GM21619 (cell line): Measurements from ENCODE around the gene FILIP1L.

ENCODE experiments used
- ATAC-seq: cut with Tn5 transposase; IDR thresholded peaks from one replicate; pipeline ENCODE4 v1.9.1; 2021; ENCODE audit not compliant: unreplicated experiment

The FILIP1L gene

GRCh38 chr3:99981138-99981537 is 133.2 kb downstream of the FILIP1L start:
- ATAC-seq = no peak

GRCh38 chr3:99980606-99981005 is 133.7 kb downstream of the FILIP1L start:
- no peak for ATAC-seq

- no peak for ATAC-seq
Measured at GRCh38 chr3:99978221-99978620, 136.1 kb downstream of the FILIP1L start.

DNA sequence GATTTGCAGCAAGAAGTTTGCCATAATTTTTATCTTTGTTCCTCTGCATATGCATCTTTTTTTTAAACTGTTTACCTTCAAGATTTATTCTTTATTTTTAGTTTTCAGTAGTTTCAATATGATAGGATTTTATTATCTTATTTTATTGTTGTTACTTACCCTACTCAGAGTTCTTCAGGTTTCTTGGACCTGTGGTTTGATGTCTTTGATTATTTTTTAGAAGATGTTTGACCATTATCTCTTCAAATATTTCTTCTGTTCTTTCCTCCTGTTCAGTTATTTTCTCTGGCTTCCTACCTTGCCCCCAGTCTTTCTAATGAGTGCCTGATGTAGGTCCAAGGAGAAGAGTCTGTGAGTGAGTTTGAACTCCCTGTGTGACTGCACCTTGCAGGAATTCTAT is 137.7 kb downstream of the FILIP1L start:
- ATAC-seq = no peak

DNA sequence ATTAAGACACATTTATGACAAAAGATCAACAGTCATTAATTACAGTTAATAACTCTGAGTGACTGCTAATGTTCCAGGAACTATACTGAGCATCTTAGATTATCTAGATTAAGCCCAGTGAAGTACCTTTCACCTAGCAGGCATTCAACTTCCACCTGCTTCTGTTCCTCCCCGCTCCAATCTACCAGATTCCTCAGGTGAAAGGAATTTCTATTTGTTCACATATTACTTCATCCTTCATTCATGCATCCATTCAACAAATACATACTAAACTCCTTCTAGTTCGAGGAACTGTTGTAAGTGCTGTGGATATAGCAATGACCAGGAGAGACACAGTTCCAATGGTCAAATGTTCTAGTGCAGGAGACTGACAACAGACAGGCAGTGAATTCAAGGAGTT is 139.3 kb downstream of the FILIP1L start:
- ATAC-seq = no peak

DNA sequence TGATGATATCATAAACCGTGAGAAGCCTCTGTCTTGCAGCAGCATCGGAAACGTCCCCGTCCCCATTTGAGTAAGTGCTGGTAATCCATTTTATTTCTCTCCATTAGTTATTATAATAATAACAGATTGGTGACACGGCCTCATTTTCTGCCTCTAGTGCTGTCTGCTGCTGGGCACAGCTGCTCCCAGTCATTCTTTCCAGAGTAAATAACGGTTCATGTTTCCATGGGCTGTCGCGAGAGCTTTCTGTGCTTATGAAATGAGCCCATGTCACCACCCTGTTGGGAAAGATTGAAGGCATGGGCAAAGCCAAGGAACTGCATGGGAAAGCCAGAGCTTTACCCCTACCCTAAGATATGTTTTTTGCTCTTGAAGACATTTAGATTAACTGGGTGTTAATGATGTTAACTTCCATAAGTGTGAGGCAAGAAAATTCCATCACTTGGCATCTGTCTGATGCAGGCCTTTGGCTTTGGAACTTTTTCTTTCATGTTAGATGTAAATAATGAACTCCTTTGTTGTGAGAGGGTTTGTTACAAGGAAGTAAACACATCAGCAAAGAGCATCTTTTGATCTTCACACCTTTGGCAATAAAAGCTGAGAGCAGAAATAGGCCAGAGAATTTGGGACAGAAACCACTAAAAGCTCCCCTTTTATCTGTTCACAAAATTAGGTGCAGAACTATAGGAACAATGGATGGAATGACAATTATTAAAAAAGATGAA is 141.8 kb downstream of the FILIP1L start:
- no peak for ATAC-seq

DNA sequence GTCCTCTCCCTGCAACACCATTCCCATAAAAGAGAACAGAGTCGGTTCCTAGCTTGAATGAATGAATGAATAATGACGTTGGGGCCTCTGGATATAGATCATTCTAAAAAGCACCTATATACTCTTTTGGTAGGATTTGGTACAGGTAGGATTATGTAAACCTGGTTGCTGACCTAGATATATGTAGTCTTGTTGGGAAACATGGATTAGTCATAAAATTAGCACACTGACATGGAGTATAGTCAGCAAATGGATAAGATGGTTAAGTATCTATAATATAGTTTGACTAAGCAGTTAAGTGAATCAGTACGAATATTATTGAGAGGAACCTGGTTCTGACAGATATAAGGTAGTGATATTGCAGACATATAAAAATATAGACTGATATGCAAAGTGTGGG is 142.5 kb downstream of the FILIP1L start:
- ATAC-seq = no peak

- peak; percentile 96 for ATAC-seq
Measured at GRCh38 chr3:99970198-99970597, 144.1 kb downstream of the FILIP1L start.

DNA sequence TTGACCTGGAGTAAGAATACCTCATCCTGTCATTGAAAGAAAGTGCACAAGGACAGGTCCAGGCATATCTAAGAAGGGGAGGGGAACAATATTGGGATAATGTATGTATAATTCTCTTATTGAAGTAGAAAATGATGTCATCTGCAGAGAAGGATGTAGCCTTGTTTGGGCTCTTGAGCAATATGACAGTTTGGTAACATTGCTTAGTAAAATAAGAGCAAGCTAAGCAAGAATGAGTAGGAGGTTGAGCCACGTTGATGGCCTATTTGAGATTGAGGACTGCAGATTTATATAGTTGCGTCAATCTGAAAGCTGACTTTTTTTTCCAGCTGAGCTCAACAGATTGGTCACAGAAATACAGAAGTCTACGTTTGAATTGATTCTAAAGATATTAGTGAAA is 145.2 kb downstream of the FILIP1L start:
- no peak for ATAC-seq

DNA sequence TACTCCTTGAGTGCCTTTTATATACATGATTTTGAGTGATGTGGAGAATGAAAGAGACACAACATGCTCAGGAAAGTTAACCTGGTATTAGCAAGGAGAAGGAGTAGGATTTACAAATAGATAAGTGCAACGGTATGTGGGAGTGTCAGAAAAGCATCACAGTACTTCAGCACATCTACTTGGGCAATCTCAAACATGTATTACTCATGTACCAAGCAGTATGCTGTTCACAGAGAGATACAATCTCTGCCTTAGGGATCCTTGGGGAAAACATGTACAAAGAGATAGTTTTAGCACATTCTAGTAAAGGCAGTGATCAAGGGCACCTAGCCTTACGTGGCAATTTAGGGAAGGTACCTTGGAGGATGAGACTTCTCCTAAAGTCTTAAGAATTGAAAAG is 146.5 kb downstream of the FILIP1L start:
- no peak for ATAC-seq

- ATAC-seq = no peak
Measured at GRCh38 chr3:99966662-99967416, 147.5 kb downstream of the FILIP1L start.

DNA sequence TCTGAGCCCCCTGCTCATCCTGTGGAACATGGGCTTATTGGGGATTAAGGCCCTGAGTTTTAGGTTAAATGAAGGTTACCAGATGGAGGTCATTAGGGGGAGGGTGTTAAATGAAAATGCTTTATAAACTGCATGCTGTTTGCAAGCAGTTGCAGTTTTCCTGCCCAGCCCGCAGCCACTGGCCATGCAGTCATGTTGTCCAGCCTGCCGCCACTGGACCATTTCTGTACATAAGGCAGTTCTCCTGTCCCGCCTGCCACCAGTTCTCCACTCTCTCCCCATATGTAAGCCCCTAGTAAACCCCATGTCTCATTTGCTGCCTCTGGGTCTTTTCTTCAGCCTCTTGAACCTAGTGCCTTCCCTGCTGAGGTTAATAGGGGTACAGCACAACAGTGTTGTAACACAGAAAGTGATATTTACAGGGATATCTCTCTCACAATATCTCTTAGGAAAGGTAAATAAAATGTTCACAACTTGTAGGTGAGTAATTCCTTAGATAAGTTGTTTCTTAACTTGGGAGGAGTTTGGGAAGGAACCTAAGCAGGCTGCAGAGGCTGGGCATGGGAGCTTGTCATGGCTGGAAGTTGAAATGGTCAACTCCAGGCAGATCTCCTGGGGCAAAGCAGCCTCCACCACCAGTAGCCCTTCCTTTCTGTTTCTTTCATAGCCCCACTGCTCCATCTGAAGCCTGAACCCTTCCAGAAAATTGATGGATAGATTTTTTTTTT is 148.5 kb downstream of the FILIP1L start:
- ATAC-seq = no peak

- ATAC-seq = no peak
Measured at GRCh38 chr3:99965077-99965476, 149.2 kb downstream of the FILIP1L start.

GRCh38 chr3:99962703-99963102 is 151.6 kb downstream of the FILIP1L start:
- ATAC-seq = no peak

GRCh38 chr3:99961756-99962515 is 152.4 kb downstream of the FILIP1L start:
- ATAC-seq = no peak

DNA sequence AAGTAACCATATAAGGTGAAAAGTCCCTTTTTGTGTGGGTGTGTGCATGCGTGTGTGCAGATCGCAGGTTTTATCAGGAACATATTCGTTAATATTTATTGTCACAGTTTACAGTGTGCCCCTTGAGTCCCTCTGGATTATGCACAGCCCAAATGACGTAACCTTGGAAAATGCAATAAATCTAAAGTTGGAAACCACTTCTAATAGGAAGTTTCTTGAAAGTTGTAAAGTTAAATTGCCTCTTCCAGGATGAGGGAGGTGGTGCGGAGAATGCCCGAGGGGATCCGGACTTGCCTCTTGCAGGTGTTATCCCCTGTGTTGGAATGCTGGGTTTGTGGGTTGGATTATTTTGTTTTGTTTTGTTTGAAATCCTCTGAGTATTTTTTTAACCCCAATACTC is 153.4 kb downstream of the FILIP1L start:
- no peak for ATAC-seq

GRCh38 chr3:99960123-99960878 is 154.0 kb downstream of the FILIP1L start:
- ATAC-seq = no peak

DNA sequence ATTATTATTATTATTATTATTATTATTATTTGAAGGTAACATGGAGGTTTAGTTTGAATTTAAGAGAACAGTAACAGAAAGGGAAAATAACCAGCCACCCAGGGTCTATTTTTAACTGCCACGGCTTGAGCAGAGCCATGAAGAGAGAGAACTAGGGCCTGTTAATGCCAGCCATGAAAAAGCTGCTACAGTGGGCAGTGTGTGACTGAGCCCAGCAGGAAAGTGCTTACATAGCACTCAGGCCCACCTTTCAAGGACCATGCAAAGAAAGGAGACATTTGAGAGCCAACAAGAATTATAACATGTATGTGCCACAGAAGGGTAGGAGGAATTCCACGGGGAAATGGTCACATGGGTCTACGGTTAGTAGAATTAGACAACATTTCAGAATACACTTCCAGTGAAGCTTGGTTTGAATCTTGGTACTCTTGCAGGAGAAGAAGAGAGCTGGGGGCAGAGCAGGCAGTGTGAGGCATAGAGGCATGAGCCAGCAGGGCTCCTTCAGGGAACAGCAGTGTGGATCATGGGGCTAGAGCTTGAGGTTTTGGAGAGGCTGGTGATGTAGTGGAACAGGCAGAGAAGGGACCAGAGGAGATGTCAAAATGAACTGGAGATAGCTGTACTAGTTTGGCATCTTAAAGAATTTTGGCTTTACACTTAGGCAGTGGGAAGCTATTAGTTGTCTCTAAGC is 155.9 kb downstream of the FILIP1L start:
- ATAC-seq = no peak

DNA sequence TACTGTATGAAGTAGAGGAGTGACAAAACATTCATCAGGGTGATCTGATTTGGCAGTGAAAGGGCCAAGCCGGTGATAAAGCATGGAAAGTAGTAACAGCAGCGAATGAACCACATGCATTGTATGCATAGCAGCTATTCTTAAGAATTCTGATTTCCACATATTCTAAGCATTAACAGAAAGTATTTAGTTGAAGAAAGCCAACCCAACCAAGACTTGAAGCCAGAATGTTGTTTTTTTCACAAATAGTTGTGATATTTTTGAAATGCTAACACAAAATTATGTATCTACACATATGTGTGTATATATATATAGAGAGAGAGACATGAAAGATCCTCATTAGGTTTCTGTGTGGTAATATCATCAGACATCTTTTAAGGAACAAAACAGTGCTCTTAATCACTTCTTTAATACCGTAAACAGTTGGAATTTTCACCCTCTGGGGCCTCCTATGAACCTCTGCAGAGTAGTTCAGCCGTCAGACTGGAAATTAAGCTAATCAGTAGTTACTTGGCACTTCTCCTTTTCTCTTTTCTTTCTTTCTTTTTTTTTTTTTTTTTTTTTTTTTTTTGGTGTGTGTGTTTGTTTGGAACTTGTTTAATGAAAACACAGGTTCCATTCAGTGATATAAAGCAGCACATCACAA is 157.0 kb downstream of the FILIP1L start:
- ATAC-seq = no peak
